CD4-positive, alpha-beta T cell treated with Interferon alpha-2 for 1 hour (primary cell): ENCODE measurements around the gene FOXK1.
A peak's percentile ranks its signal among the peaks of the same experiment; 100 is the strongest.
"Not testable (repeated sequence)": the region's sequence is repeated elsewhere in the genome, so short reads cannot be mapped to it uniquely, and the experiment has no call there.

Experiments used
- DNase-seq, 2 donors: peaks; one replicate each; pipeline ENCODE4 v3.0.0-alpha.2; 2020 to 2022

The FOXK1 gene

GRCh38 chr7:4787947-4788626 is 106.0 kb downstream of the FOXK1 start:
- no peak for DNase-seq

- no peak for DNase-seq
Observed at GRCh38 chr7:4788627-4789189, 106.6 kb downstream of the FOXK1 start.

- no peak for DNase-seq
Observed at GRCh38 chr7:4789194-4790077, 107.3 kb downstream of the FOXK1 start.

GRCh38 chr7:4790078-4790465 is 108.0 kb downstream of the FOXK1 start:
- no peak for DNase-seq

GRCh38 chr7:4790516-4790991 is 108.5 kb downstream of the FOXK1 start:
- no peak for DNase-seq

- no peak for DNase-seq
Observed at GRCh38 chr7:4791101-4791737, 109.1 kb downstream of the FOXK1 start.

- DNase-seq, result peak; percentile 80
Observed at GRCh38 chr7:4791738-4792536, 109.8 kb downstream of the FOXK1 start.

- no peak for DNase-seq
Observed at GRCh38 chr7:4792537-4793126, 110.5 kb downstream of the FOXK1 start.

GRCh38 chr7:4793385-4793993 is 111.4 kb downstream of the FOXK1 start:
- DNase-seq, result not testable (repeated sequence)

GRCh38 chr7:4794171-4794570 is 112.1 kb downstream of the FOXK1 start:
- DNase-seq, result not testable (repeated sequence)

GRCh38 chr7:4794591-4795350 is 112.7 kb downstream of the FOXK1 start:
- no peak for DNase-seq

GRCh38 chr7:4796453-4796852 is 114.4 kb downstream of the FOXK1 start:
- DNase-seq, result no peak

GRCh38 chr7:4797858-4798705 is 116.0 kb downstream of the FOXK1 start:
- DNase-seq, result peak; percentile 47 to 66

GRCh38 chr7:4798706-4799235 is 116.7 kb downstream of the FOXK1 start:
- DNase-seq, result no peak

GRCh38 chr7:4799508-4800268 is 117.6 kb downstream of the FOXK1 start:
- no peak for DNase-seq

- no peak for DNase-seq
Observed at GRCh38 chr7:4800487-4800886, 118.4 kb downstream of the FOXK1 start.

- DNase-seq, result no peak
Observed at GRCh38 chr7:4800926-4801838, 119.1 kb downstream of the FOXK1 start.

- DNase-seq, result no peak
Observed at GRCh38 chr7:4801839-4802231, 119.7 kb downstream of the FOXK1 start.
